ENCODE results near the gene CAMK1D. TPM values are rescaled to one million over a fixed set of nuclear protein-coding genes. Genes with fewer than 3 reads are reported as not detected.

Gene CAMK1D
- total RNA-seq, 2 experiments from 2014 or later, result 28.8 to 35.3 TPM

GRCh38 chr10:12487366-12487765, 138.0 kb downstream of the CAMK1D start:
- H3K4me3 ChIP-seq (ENCODE audit: low read length), result no peak overlapping the region
- Mint-ChIP-seq H3K36me3 (ENCODE audit: low read depth) (peaks cover 5% of the 10 kb centered on the region), H3K27ac (no peak overlapping the region), H3K4me1 (ENCODE audit: low read depth) (peaks cover 53% of the 10 kb centered on the region), H3K27me3 (no peaks in the 10 kb centered on the region), H3K4me3 (no peak overlapping the region), H3K9me3 (no peaks in the 10 kb centered on the region)
- ATAC-seq (ENCODE audit: poor library complexity) (no peak), DNase-seq (no peak)
- TF ChIP-seq, protein P1, sequence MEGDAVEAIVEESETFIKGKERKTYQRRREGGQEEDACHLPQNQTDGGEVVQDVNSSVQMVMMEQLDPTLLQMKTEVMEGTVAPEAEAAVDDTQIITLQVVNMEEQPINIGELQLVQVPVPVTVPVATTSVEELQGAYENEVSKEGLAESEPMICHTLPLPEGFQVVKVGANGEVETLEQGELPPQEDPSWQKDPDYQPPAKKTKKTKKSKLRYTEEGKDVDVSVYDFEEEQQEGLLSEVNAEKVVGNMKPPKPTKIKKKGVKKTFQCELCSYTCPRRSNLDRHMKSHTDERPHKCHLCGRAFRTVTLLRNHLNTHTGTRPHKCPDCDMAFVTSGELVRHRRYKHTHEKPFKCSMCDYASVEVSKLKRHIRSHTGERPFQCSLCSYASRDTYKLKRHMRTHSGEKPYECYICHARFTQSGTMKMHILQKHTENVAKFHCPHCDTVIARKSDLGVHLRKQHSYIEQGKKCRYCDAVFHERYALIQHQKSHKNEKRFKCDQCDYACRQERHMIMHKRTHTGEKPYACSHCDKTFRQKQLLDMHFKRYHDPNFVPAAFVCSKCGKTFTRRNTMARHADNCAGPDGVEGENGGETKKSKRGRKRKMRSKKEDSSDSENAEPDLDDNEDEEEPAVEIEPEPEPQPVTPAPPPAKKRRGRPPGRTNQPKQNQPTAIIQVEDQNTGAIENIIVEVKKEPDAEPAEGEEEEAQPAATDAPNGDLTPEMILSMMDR (IDR thresholded peaks at IDR 0.05), result no peak
- POLR2A ChIA-PET, result no interaction called here
- no peaks in the 10 kb centered on the region for H3K27me3 ChIP-seq (ENCODE audit: control insufficient read depth in 1 of 2, insufficient read depth in 2 of 2, low read length in 2 of 2)
- H3K9me3 ChIP-seq (ENCODE audit: control insufficient read depth in 1 of 2, insufficient read depth in 1 of 2, low read length in 2 of 2), result no peaks in the 10 kb centered on the region
- H3K36me3 ChIP-seq (ENCODE audit: insufficient read depth, low read length), result no peaks in the 10 kb centered on the region
- peaks cover 15% of the 10 kb centered on the region for H3K4me1 ChIP-seq (ENCODE audit: insufficient read depth, low read length)
- CTCF ChIA-PET, result interaction anchor here (0.5 kb wide), 1 partner anchor 124 kb away, joined by 3 read pairs; no protein-coding TSS in a partner anchor
- H3K27ac ChIP-seq (ENCODE audit: low read depth in 1 of 2, low read length in 2 of 2), result no peak overlapping the region
- intact Hi-C loops (cut with DNase I, micrococcal nuclease), result no loop called here

DNA sequence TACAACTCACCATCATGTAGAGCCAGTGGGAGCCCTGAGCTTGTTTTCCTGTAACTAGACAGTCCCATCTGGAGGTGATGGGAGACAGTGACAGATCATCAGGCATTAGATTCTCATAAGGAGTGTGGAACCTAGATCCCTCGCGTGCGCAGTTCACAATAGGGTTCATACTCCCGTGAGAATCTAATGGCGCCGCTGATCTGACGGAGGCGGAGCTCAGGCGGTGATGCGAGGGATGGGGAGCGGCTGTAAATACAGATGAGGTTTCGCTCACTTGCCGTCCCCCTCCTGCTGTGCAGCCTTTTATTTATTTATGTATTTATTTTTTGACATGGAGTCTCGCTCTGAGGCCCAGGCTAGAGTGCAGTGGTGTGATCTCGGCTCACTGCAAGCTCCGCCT, 139.3 kb downstream of the CAMK1D start:
- Histone ChIP-seq H3K27ac (ENCODE audit: low read depth in 1 of 2, low read length in 2 of 2) (no peak overlapping the region), H3K4me3 (ENCODE audit: low read length) (no peak overlapping the region), H3K27me3 (ENCODE audit: control insufficient read depth in 1 of 2, insufficient read depth in 2 of 2, low read length in 2 of 2) (no peaks in the 10 kb centered on the region), H3K4me1 (ENCODE audit: insufficient read depth, low read length) (peaks cover 15% of the 10 kb centered on the region), H3K9me3 (ENCODE audit: control insufficient read depth in 1 of 2, insufficient read depth in 1 of 2, low read length in 2 of 2) (no peaks in the 10 kb centered on the region), H3K36me3 (ENCODE audit: insufficient read depth, low read length) (no peaks in the 10 kb centered on the region)
- no peak overlapping the region for H3K27ac Mint-ChIP-seq
- H3K27me3 Mint-ChIP-seq, result no peaks in the 10 kb centered on the region
- no peak overlapping the region for H3K4me3 Mint-ChIP-seq
- POLR2A ChIA-PET, result no interaction called here
- H3K9me3 Mint-ChIP-seq, result no peaks in the 10 kb centered on the region
- H3K4me1 Mint-ChIP-seq (ENCODE audit: low read depth), result peaks cover 49% of the 10 kb centered on the region
- TF ChIP-seq, protein P1 (IDR thresholded peaks at IDR 0.05), result no peak
- ATAC-seq (ENCODE audit: poor library complexity) (no peak), DNase-seq (no peak)
- CTCF ChIA-PET, result interaction anchor here (1.0 kb wide), 1 partner anchor 10 kb away, joined by 3 read pairs; no protein-coding TSS in a partner anchor
- H3K36me3 Mint-ChIP-seq (ENCODE audit: low read depth), result no peaks in the 10 kb centered on the region
- intact Hi-C loops (cut with DNase I, micrococcal nuclease), result no loop called here

DNA sequence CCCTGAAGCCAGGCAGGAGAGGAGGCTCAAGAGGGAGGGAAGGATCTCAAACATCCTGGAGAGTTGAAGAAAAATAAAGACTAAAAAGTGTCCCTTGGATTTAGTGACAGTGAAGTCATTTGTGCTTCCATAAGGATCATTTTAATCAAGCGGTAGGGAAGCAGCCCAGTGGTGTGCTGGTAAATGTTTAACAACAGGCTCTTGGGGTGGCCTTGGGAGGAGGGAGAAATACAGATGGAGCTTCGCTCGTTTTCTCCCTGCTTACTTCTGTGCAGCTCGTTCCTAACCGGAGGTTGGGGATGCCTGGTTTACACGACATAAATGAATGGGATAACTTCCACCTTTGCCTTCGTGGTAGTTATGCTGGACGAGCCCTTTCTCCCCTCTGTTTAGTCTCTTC, 140.0 kb downstream of the CAMK1D start:
- H3K4me3 Mint-ChIP-seq, result no peak overlapping the region
- DNase-seq (no peak), ATAC-seq (ENCODE audit: poor library complexity) (no peak)
- no peaks in the 10 kb centered on the region for H3K27me3 ChIP-seq (ENCODE audit: control insufficient read depth in 1 of 2, insufficient read depth in 2 of 2, low read length in 2 of 2)
- H3K36me3 Mint-ChIP-seq (ENCODE audit: low read depth), result no peaks in the 10 kb centered on the region
- H3K9me3 Mint-ChIP-seq, result no peaks in the 10 kb centered on the region
- peaks cover 51% of the 10 kb centered on the region for H3K4me1 Mint-ChIP-seq (ENCODE audit: low read depth)
- POLR2A ChIA-PET, result no interaction called here
- no peaks in the 10 kb centered on the region for H3K9me3 ChIP-seq (ENCODE audit: control insufficient read depth in 1 of 2, insufficient read depth in 1 of 2, low read length in 2 of 2)
- peaks cover 13% of the 10 kb centered on the region for H3K4me1 ChIP-seq (ENCODE audit: insufficient read depth, low read length)
- no peak overlapping the region for H3K4me3 ChIP-seq (ENCODE audit: low read length)
- TF ChIP-seq, protein P1 (IDR thresholded peaks at IDR 0.05), result no peak
- H3K27me3 Mint-ChIP-seq, result no peaks in the 10 kb centered on the region
- H3K36me3 ChIP-seq (ENCODE audit: insufficient read depth, low read length), result no peaks in the 10 kb centered on the region
- intact Hi-C loops (cut with DNase I, micrococcal nuclease), result no loop called here
- no peak overlapping the region for H3K27ac Mint-ChIP-seq
- H3K27ac ChIP-seq (ENCODE audit: low read depth in 1 of 2, low read length in 2 of 2), result no peak overlapping the region
- CTCF ChIA-PET, result no interaction called here

Measured in CD4-positive, alpha-beta T cell (primary cell).